Keratinocyte (primary cell): ENCODE results near the gene PTPRU. TPM values are rescaled to one million over a fixed set of nuclear protein-coding genes. Genes with fewer than 3 reads are reported as not detected.

Experiments
- DNase-seq: peaks from one replicate; pipeline ENCODE4 v3.0.0-alpha.2; 2011; ENCODE audit warnings: low read depth, missing footprints, low spot score
- FAIRE-seq: peaks from 2 replicates; lab custom pipeline; 2011; peaks lifted over from hg19 to GRCh38; lab: Jason Lieb, UNC
- H2AFZ ChIP-seq: 2 replicates; pipeline ENCODE4 v1.6.0; 2012; ENCODE audit warnings: low read length, control low read depth, inconsistent platforms; ENCODE audit not compliant: control insufficient read depth
- H3K27ac ChIP-seq: 2 replicates; pipeline ENCODE4 v1.5.1; 2011; ENCODE audit warnings: low read length; ENCODE audit not compliant: control insufficient read depth, insufficient read depth
- H3K27me3 ChIP-seq: 3 replicates; pipeline ENCODE4 v1.6.0; 2011; ENCODE audit warnings: low read length; ENCODE audit not compliant: control insufficient read depth, insufficient read depth; ENCODE audit errors: extremely low read depth
- H3K36me3 ChIP-seq, 2 experiments: 2 replicates in 1 of 2; 3 replicates in 1 of 2; pipeline ENCODE4 v1.5.1; 2011; ENCODE audit warnings: low read length in 2 of 2, mild to moderate bottlenecking in 1 of 2; ENCODE audit not compliant: control insufficient read depth in 2 of 2, insufficient read depth in 2 of 2; ENCODE audit errors: extremely low read depth in 1 of 2
- H3K4me1 ChIP-seq: 3 replicates; pipeline ENCODE4 v1.5.1; 2011; ENCODE audit warnings: low read length; ENCODE audit not compliant: control insufficient read depth, insufficient read depth; ENCODE audit errors: extremely low read depth
- H3K4me2 ChIP-seq: 3 replicates; pipeline ENCODE4 v1.6.0; 2011; ENCODE audit warnings: low read depth, low read length; ENCODE audit not compliant: control insufficient read depth, insufficient read depth; ENCODE audit errors: extremely low read depth
- H3K4me3 ChIP-seq, 3 experiments: fragments of 200-600 bp in 1 of 3; sonication (generic) in 1 of 3; 2 replicates in 2 of 3; 3 replicates in 1 of 3; pipeline ENCODE4 v1.5.1; 2011 to 2016; ENCODE audit warnings: low read length in 3 of 3, mild to moderate bottlenecking in 3 of 3, control low read depth in 2 of 3, inconsistent platforms in 1 of 3, low read depth in 1 of 3, mixed read lengths in 1 of 3, mixed run types in 1 of 3, moderate library complexity in 1 of 3; ENCODE audit not compliant: control insufficient read depth in 2 of 3, insufficient read depth in 2 of 3; ENCODE audit errors: extremely low read depth in 1 of 3
- H3K79me2 ChIP-seq: 2 replicates; pipeline ENCODE4 v1.6.0; 2012; ENCODE audit warnings: low read length; ENCODE audit not compliant: control insufficient read depth, insufficient read depth
- H3K9ac ChIP-seq: 3 replicates; pipeline ENCODE4 v1.6.0; 2011; ENCODE audit warnings: low read length; ENCODE audit not compliant: control insufficient read depth, insufficient read depth; ENCODE audit errors: extremely low read depth
- H3K9me1 ChIP-seq: 3 replicates; pipeline ENCODE4 v1.6.0; 2011; ENCODE audit warnings: low read length; ENCODE audit not compliant: control insufficient read depth, insufficient read depth; ENCODE audit errors: extremely low read depth
- H3K9me3 ChIP-seq: 2 replicates; pipeline ENCODE4 v1.5.1; 2012; ENCODE audit warnings: low read depth, low read length; ENCODE audit not compliant: control insufficient read depth
- H4K20me1 ChIP-seq: 3 replicates; pipeline ENCODE4 v1.6.0; 2011; ENCODE audit warnings: low read length; ENCODE audit not compliant: control insufficient read depth, insufficient read depth; ENCODE audit errors: extremely low read depth
- EZH2 ChIP-seq: IDR thresholded peaks from one replicate; pipeline ENCODE4 v1.6.1; 2012; ENCODE audit warnings: inconsistent platforms, mild to moderate bottlenecking, low read length, moderate library complexity
- dilution Hi-C: fragments of 300-500 bp; cut with MboI; formaldehyde crosslinking; loops from one replicate; pipeline ENCODE4 v1.7.0; 2020; ENCODE audit warnings: low sequenced_read_pairs; ENCODE audit not compliant: extremely low pct_ligation_motif_present
- polyA plus RNA-seq, 5 experiments: library from polyadenylated mRNA; depleted of rRNA in 3 of 5; stranded (reverse) in 3 of 5; stranded (forward) in 1 of 5; unstranded in 1 of 5; fragments of >200 nt; gene quantifications; 1 replicate in 1 of 5; 2 replicates in 3 of 5; 3 replicates in 1 of 5; pipeline versions ENCODE4 v1.2.1 to v1.2.3, GENCODE V29; 2011 to 2012; ENCODE audit warnings: missing spikeins in 2 of 5, low read depth in 1 of 5, low replicate concordance in 1 of 5
- TF ChIP-seq, protein P1 (sequence below), 3 experiments: IDR thresholded peaks in 1 of 3; conservative IDR thresholded peaks in 1 of 3; optimal IDR thresholded peaks in 1 of 3; 2 replicates in 2 of 3; 3 replicates in 1 of 3; pipeline versions ENCODE3 to v1.5.1; 2011; ENCODE audit warnings: low read length in 3 of 3, mild to moderate bottlenecking in 3 of 3, moderate library complexity in 2 of 3, control low read depth in 1 of 3, inconsistent platforms in 1 of 3; ENCODE audit not compliant: insufficient read depth in 2 of 3; ENCODE audit errors: extremely low read depth in 1 of 3

PTPRU gene
- polyA plus RNA-seq, 1 donor (not counting 4 experiments of a cell fraction or from before 2014, with no cell fraction given): 4.3 TPM

DNA sequence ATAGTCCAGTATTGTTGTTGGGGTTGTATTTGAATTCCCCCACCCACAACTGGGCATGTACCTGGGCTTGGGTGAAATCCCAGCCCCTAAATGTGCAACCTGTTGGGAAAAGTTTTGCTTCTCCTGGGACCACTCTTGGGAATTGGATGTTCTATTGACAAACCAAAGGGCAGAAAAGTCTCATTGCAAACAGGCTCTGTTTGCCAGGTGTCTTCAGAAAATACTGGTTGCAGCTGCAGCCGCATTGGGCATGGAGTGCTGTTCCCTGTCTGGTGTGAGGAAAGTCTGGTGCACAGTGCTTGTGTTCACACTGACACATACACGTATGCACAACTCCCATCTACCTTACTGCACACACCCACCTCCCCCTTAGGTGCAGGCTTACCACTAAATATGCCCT is 12.1 kb downstream of the PTPRU start:
- dilution Hi-C loops: loop anchor here (25.0 kb wide), 1 partner anchor 114 kb away; no protein-coding TSS in a partner anchor
- H3K4me2 ChIP-seq: no peak overlapping the region
- no peaks in the 10 kb centered on the region for H3K27me3 ChIP-seq
- TF ChIP-seq, protein P1, sequence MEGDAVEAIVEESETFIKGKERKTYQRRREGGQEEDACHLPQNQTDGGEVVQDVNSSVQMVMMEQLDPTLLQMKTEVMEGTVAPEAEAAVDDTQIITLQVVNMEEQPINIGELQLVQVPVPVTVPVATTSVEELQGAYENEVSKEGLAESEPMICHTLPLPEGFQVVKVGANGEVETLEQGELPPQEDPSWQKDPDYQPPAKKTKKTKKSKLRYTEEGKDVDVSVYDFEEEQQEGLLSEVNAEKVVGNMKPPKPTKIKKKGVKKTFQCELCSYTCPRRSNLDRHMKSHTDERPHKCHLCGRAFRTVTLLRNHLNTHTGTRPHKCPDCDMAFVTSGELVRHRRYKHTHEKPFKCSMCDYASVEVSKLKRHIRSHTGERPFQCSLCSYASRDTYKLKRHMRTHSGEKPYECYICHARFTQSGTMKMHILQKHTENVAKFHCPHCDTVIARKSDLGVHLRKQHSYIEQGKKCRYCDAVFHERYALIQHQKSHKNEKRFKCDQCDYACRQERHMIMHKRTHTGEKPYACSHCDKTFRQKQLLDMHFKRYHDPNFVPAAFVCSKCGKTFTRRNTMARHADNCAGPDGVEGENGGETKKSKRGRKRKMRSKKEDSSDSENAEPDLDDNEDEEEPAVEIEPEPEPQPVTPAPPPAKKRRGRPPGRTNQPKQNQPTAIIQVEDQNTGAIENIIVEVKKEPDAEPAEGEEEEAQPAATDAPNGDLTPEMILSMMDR (optimal IDR thresholded peaks at IDR 0.05 in 1 of 3, IDR thresholded peaks at IDR 0.05 in 1 of 3, conservative IDR thresholded peaks at IDR 0.05 in 1 of 3; ENCODE audit: extremely low read depth in 1 of 3, insufficient read depth in 2 of 3, low read length in 3 of 3): no peak
- TF ChIP-seq EZH2: no peak
- H3K4me1 ChIP-seq: peaks cover 13% of the 10 kb centered on the region
- no peak for DNase-seq
- no peaks in the 10 kb centered on the region for H3K36me3 ChIP-seq
- no peak overlapping the region for H2AFZ ChIP-seq
- H3K9me1 ChIP-seq: no peaks in the 10 kb centered on the region
- FAIRE-seq: no peak
- no peak overlapping the region for H3K9ac ChIP-seq
- H3K4me3 ChIP-seq: no peak overlapping the region
- H3K9me3 ChIP-seq: no peaks in the 10 kb centered on the region
- no peaks in the 10 kb centered on the region for H3K79me2 ChIP-seq
- no peak overlapping the region for H3K27ac ChIP-seq
- no peaks in the 10 kb centered on the region for H4K20me1 ChIP-seq

DNA sequence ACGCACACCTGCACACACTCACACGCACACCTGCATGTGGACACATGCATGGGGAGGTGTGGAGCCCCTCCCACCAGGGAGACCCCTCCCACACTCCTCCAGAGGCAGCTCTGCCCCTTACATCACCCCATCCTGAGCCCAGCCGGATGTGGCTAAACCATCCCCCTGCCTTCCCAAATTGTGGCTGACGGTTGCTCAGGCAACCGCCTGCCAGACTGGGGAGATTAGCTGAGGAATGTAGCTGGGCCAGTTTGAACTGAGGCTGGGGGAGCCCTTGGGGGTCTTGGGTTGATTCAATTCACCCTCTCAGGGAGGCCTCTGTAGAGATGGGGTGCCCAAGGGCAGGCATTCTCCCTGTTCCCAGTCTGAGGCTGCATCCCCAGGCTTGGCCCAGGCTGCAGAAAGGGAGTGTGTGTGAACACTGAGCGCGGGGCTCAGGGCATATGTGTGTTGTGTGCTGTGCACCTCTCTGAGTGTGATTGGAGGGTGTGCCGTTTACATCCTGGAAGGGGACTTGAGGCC is 12.9 kb downstream of the PTPRU start:
- no peak overlapping the region for H3K27ac ChIP-seq
- no peak for FAIRE-seq
- peaks cover 13% of the 10 kb centered on the region for H3K4me1 ChIP-seq
- no peak for DNase-seq
- no peak overlapping the region for H3K4me3 ChIP-seq
- H4K20me1 ChIP-seq: no peaks in the 10 kb centered on the region
- H3K36me3 ChIP-seq: no peaks in the 10 kb centered on the region
- dilution Hi-C loops: loop anchor here (25.0 kb wide), 1 partner anchor 113 kb away; no protein-coding TSS in a partner anchor
- H3K9ac ChIP-seq: no peak overlapping the region
- H3K9me1 ChIP-seq: no peaks in the 10 kb centered on the region
- H3K79me2 ChIP-seq: no peaks in the 10 kb centered on the region
- no peaks in the 10 kb centered on the region for H3K27me3 ChIP-seq
- H3K9me3 ChIP-seq: no peaks in the 10 kb centered on the region
- TF ChIP-seq EZH2: no peak
- TF ChIP-seq, protein P1 (optimal IDR thresholded peaks at IDR 0.05 in 1 of 3, IDR thresholded peaks at IDR 0.05 in 1 of 3, conservative IDR thresholded peaks at IDR 0.05 in 1 of 3; ENCODE audit: extremely low read depth in 1 of 3, insufficient read depth in 2 of 3, low read length in 3 of 3): no peak
- no peak overlapping the region for H3K4me2 ChIP-seq
- no peak overlapping the region for H2AFZ ChIP-seq
